CD4-positive, alpha-beta memory T cell (primary cell): ENCODE measurements around the gene AOPEP. TPM values are rescaled to one million over a fixed set of nuclear protein-coding genes. Genes with fewer than 3 reads are reported as not detected.
A peak's percentile ranks its signal among the peaks of the same experiment; 100 is the strongest.

ENCODE experiments used
- CTCF ChIA-PET: fragments of 350-600 bp; sonication (Branson Sonifier 250); formaldehyde crosslinking; loops from one replicate; lab custom pipeline; 2021; ENCODE audit warnings: inconsistent platforms; ENCODE audit not compliant: partially characterized antibody; lab: Charles Lee
- POLR2A ChIA-PET: fragments of 350-600 bp; sonication (Branson Sonifier 250); formaldehyde crosslinking; loops from one replicate; lab custom pipeline; 2021; ENCODE audit not compliant: partially characterized antibody; lab: Charles Lee
- DNase-seq, 5 donors: peaks; one replicate each; pipeline versions ENCODE4 v3.0.0 to v3.0.0-alpha.2; 2020 to 2022; ENCODE audit warnings: mixed read lengths in 1 of 5
- H3K27ac ChIP-seq: one replicate; pipeline ENCODE4 v1.7.0; 2013; ENCODE audit warnings: low read depth, low read length
- H3K27me3 ChIP-seq: 2 replicates; pipeline ENCODE4 v1.7.0; 2013; ENCODE audit warnings: mild to moderate bottlenecking, low read length, moderate library complexity; ENCODE audit not compliant: insufficient read depth
- H3K36me3 ChIP-seq: 2 replicates; pipeline ENCODE4 v1.7.0; 2013; ENCODE audit warnings: mild to moderate bottlenecking, low read length, moderate library complexity; ENCODE audit not compliant: insufficient read depth
- H3K4me1 ChIP-seq: 2 replicates; pipeline ENCODE4 v1.7.0; 2013; ENCODE audit warnings: mild to moderate bottlenecking, low read length, moderate library complexity; ENCODE audit not compliant: insufficient read depth
- H3K4me3 ChIP-seq, 2 donors: one replicate each; pipeline ENCODE4 v1.7.0; 2013; ENCODE audit warnings: low read length in 2 of 2, mild to moderate bottlenecking in 1 of 2
- H3K9me3 ChIP-seq, 2 donors: one replicate each; pipeline ENCODE4 v1.7.0; 2013; ENCODE audit warnings: low read length in 2 of 2, control low read depth in 1 of 2; ENCODE audit not compliant: control insufficient read depth in 1 of 2
- H3K27ac Mint-ChIP-seq, 7 donors: one replicate each; pipeline ENCODE4 v1.8.0; 2020 to 2021; ENCODE audit warnings: mixed read lengths in 7 of 7, mild to moderate bottlenecking in 6 of 7, inconsistent platforms in 3 of 7, moderate library complexity in 3 of 7
- H3K27me3 Mint-ChIP-seq, 2 donors: one replicate each; pipeline ENCODE4 v1.8.0; 2020 to 2021; ENCODE audit warnings: mixed read lengths in 2 of 2
- H3K36me3 Mint-ChIP-seq, 2 donors: one replicate each; pipeline ENCODE4 v1.8.0; 2020 to 2021; ENCODE audit warnings: mixed read lengths in 2 of 2, inconsistent platforms in 1 of 2, mild to moderate bottlenecking in 1 of 2
- H3K4me1 Mint-ChIP-seq, 4 donors: one replicate each; pipeline ENCODE4 v1.8.0; 2020 to 2021; ENCODE audit warnings: mixed read lengths in 4 of 4, mild to moderate bottlenecking in 1 of 4
- H3K4me3 Mint-ChIP-seq, 8 donors: one replicate each; pipeline ENCODE4 v1.8.0; 2020 to 2021; ENCODE audit warnings: mixed read lengths in 8 of 8, mild to moderate bottlenecking in 7 of 8, moderate library complexity in 6 of 8, inconsistent platforms in 3 of 8
- H3K9me3 Mint-ChIP-seq, 8 donors: one replicate each; pipeline ENCODE4 v1.8.0; 2020 to 2021; ENCODE audit warnings: mixed read lengths in 8 of 8, mild to moderate bottlenecking in 5 of 8, inconsistent platforms in 3 of 8, moderate library complexity in 1 of 8
- intact Hi-C: fragments of 100-400 bp; cut with micrococcal nuclease; formaldehyde crosslinking; loops from one replicate; pipeline ENCODE4 v1.15.1; 2023
- polyA plus RNA-seq, 2 donors: library from polyadenylated mRNA; unstranded; fragments of 300-500 nt; fragmentation: Illumina TruSeq; gene quantifications; one replicate each; pipeline ENCODE4 v1.2.3, GENCODE V29; 2021
- total RNA-seq, 2 experiments: library from RNA; stranded (reverse); gene quantifications; one replicate each; pipeline ENCODE4 v1.2.3, GENCODE V29; 2021

Gene AOPEP
- total and polyA plus RNA-seq, 4 experiments from 2014 or later = 3.1 to 11.7 (median 7.6) TPM

- H3K4me1 Mint-ChIP-seq = peaks cover 34 to 53% (median 43%) of the 10 kb centered on the region in 4 donors
- peak overlapping the region; percentile 18 for H3K27ac ChIP-seq
- CTCF ChIA-PET = interaction anchor here (0.7 to 1.9 kb wide), 5 partner anchors 10 to 270 kb away, joined by 3 to 6 read pairs (median 3); no protein-coding TSS in a partner anchor
- H3K4me3 ChIP-seq = peak overlapping the region in 1 of 2 donors; percentile 22
- H3K9me3 ChIP-seq = no peaks in the 10 kb centered on the region
- peak; percentile 78 to 87 (median 84) for DNase-seq
- H3K36me3 Mint-ChIP-seq = peaks cover 0 to 5% of the 10 kb centered on the region in 2 donors
- intact Hi-C loops = loop anchor here (1.0 to 2.0 kb wide), 2 partner anchors 10 to 134 kb away; partner anchors contain the start of gene AOPEP
- H3K27ac Mint-ChIP-seq = peak overlapping the region; percentile 82 to 98 (median 94)
- POLR2A ChIA-PET = interaction anchor here (0.7 to 3.4 kb wide), 5 partner anchors 10 to 135 kb away, joined by 3 to 46 read pairs (median 3); partner anchors contain the start of gene AOPEP
- H3K9me3 Mint-ChIP-seq = peaks cover 0 to 4% (median 0%) of the 10 kb centered on the region in 8 donors
- H3K4me3 Mint-ChIP-seq = peak overlapping the region; percentile 32 to 90 (median 80)
- H3K4me1 ChIP-seq = peaks cover 35% of the 10 kb centered on the region
- H3K36me3 ChIP-seq = no peaks in the 10 kb centered on the region
- no peaks in the 10 kb centered on the region for H3K27me3 Mint-ChIP-seq
- no peaks in the 10 kb centered on the region for H3K27me3 ChIP-seq
These were observed 134.4 kb downstream of the AOPEP start for GRCh38 chr9:94860678-94861588.

DNA sequence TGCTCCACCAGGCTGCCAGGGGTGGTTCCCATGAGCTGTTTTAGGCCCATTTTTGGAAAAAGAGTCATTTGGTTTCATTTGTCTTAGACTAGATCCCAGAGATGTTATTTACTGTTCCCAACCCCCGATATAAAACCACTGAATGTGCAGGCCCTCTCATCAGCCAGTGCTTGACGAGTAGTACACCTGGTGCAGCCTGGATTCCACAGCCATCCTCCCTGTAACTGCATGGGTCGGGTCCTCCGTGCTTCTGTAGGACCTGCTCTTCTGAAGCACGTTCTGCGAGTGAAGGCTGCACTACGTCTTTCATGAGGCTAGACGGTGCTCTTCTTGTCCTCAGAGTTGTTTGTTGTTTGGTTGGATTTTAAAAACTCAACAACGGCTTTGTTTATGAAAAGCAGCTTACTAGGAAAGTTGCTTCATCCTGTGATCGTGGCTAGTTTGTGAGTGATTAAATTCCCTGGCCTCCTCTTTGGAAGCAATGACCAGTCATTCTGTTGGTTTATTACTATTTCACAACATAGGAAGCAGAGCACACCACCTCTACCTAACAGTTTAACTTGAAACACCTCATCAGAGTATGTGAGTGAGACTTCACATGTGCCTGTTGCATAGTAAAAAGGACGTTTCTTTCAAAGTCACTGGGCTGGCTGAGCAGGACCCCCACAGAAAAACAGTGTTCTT, 135.2 kb downstream of the AOPEP start:
- peak overlapping the region; percentile 32 to 90 (median 80) for H3K4me3 Mint-ChIP-seq
- intact Hi-C loops = loop anchor here (1.0 to 2.0 kb wide), 2 partner anchors 10 to 135 kb away; partner anchors contain the start of gene AOPEP
- H3K4me1 Mint-ChIP-seq = peaks cover 34 to 53% (median 43%) of the 10 kb centered on the region in 4 donors
- ChIA-PET CTCF (interaction anchor here (1.3 to 1.9 kb wide), 4 partner anchors 10 to 269 kb away, joined by 3 to 6 read pairs (median 4); no protein-coding TSS in a partner anchor), POLR2A (interaction anchor here (0.7 to 3.4 kb wide), 5 partner anchors 9 to 135 kb away, joined by 3 to 46 read pairs (median 3); partner anchors contain the start of gene AOPEP)
- Histone ChIP-seq H3K27ac (no peak overlapping the region), H3K27me3 (no peaks in the 10 kb centered on the region), H3K9me3 (no peaks in the 10 kb centered on the region), H3K36me3 (no peaks in the 10 kb centered on the region), H3K4me1 (peaks cover 35% of the 10 kb centered on the region), H3K4me3 (peak overlapping the region in 1 of 2 donors; percentile 22)
- peaks cover 0 to 5% of the 10 kb centered on the region in 2 donors for H3K36me3 Mint-ChIP-seq
- H3K27me3 Mint-ChIP-seq = no peaks in the 10 kb centered on the region
- peak in 1 of 5 donors; percentile 42 for DNase-seq
- peaks cover 0 to 4% (median 0%) of the 10 kb centered on the region in 8 donors for H3K9me3 Mint-ChIP-seq
- H3K27ac Mint-ChIP-seq = peak overlapping the region; percentile 82 to 98 (median 94)

GRCh38 chr9:94864196-94864595, 137.7 kb downstream of the AOPEP start:
- H3K4me3 ChIP-seq = no peak overlapping the region
- H3K36me3 ChIP-seq = no peaks in the 10 kb centered on the region
- no peak for DNase-seq
- Mint-ChIP-seq H3K4me3 (no peak overlapping the region), H3K4me1 (peaks cover 37 to 52% (median 45%) of the 10 kb centered on the region in 4 donors), H3K27me3 (no peaks in the 10 kb centered on the region), H3K9me3 (no peaks in the 10 kb centered on the region), H3K27ac (no peak overlapping the region), H3K36me3 (no peaks in the 10 kb centered on the region)
- intact Hi-C loops = no loop called here
- no peaks in the 10 kb centered on the region for H3K27me3 ChIP-seq
- H3K27ac ChIP-seq = no peak overlapping the region
- H3K4me1 ChIP-seq = peaks cover 31% of the 10 kb centered on the region
- no peaks in the 10 kb centered on the region for H3K9me3 ChIP-seq
- ChIA-PET POLR2A (interaction anchor here (1.2 kb wide), 1 partner anchor 15 kb away, joined by 3 read pairs; no protein-coding TSS in a partner anchor), CTCF (no interaction called here)

DNA sequence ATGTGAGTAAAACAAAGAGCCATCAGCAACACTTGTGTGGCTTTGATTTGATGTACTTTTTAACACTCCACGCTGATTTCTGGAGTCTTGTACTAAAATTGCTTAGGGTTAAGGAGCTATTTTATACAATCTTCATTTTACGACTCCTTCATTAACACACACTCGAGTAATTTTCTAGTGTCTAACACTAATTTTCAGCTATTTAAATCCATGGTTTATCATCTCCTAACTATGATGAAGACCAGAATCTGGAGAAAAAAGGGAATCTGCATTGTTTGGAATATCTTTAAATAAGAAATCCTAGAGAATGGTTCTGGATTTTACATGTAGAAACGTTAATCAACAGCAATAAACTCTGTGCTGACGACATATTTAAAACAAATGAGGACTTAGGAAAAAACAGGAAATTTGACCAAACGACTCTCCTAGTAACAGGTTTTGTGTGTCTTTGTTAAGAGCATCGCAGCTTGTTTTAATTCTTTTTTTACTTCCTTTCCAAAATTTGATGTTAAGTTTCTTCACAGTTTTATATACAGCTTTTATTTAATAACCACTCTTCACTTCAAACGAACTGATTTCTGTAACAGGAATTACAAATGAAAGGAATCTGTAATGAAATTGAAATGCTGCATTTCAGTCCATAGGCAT, 138.5 kb downstream of the AOPEP start:
- Histone ChIP-seq H3K36me3 (no peaks in the 10 kb centered on the region), H3K4me1 (peaks cover 35% of the 10 kb centered on the region), H3K9me3 (no peaks in the 10 kb centered on the region), H3K27ac (no peak overlapping the region), H3K27me3 (no peaks in the 10 kb centered on the region), H3K4me3 (no peak overlapping the region)
- no peaks in the 10 kb centered on the region for H3K27me3 Mint-ChIP-seq
- no peak for DNase-seq
- H3K4me1 Mint-ChIP-seq = peaks cover 34 to 52% (median 45%) of the 10 kb centered on the region in 4 donors
- no peak overlapping the region for H3K27ac Mint-ChIP-seq
- CTCF ChIA-PET = interaction anchor here (0.7 kb wide), 1 partner anchor 9 kb away, joined by 3 read pairs; no protein-coding TSS in a partner anchor
- H3K4me3 Mint-ChIP-seq = no peak overlapping the region
- POLR2A ChIA-PET = no interaction called here
- H3K9me3 Mint-ChIP-seq = no peaks in the 10 kb centered on the region
- intact Hi-C loops = no loop called here
- no peaks in the 10 kb centered on the region for H3K36me3 Mint-ChIP-seq

- Mint-ChIP-seq H3K36me3 (peaks cover 0 to under 1% of the 10 kb centered on the region in 2 donors), H3K9me3 (no peaks in the 10 kb centered on the region), H3K4me1 (peaks cover 33 to 52% (median 44%) of the 10 kb centered on the region in 4 donors), H3K27me3 (no peaks in the 10 kb centered on the region), H3K27ac (peak overlapping the region in 1 of 7 donors; percentile 47), H3K4me3 (no peak overlapping the region)
- CTCF ChIA-PET = interaction anchor here (0.8 kb wide), 1 partner anchor 197 kb away, joined by 3 read pairs; no protein-coding TSS in a partner anchor
- peaks cover 35% of the 10 kb centered on the region for H3K4me1 ChIP-seq
- no peak overlapping the region for H3K4me3 ChIP-seq
- H3K36me3 ChIP-seq = no peaks in the 10 kb centered on the region
- no peak for DNase-seq
- no peaks in the 10 kb centered on the region for H3K27me3 ChIP-seq
- POLR2A ChIA-PET = no interaction called here
- no peaks in the 10 kb centered on the region for H3K9me3 ChIP-seq
- intact Hi-C loops = no loop called here
- H3K27ac ChIP-seq = no peak overlapping the region
These were observed 139.3 kb downstream of the AOPEP start for GRCh38 chr9:94865582-94866452.

GRCh38 chr9:94866770-94867169, 140.3 kb downstream of the AOPEP start:
- Mint-ChIP-seq H3K4me3 (no peak overlapping the region), H3K9me3 (no peaks in the 10 kb centered on the region), H3K27me3 (no peaks in the 10 kb centered on the region), H3K4me1 (peaks cover 32 to 52% (median 43%) of the 10 kb centered on the region in 4 donors), H3K36me3 (peaks cover 0 to 3% of the 10 kb centered on the region in 2 donors), H3K27ac (no peak overlapping the region)
- H3K4me3 ChIP-seq = no peak overlapping the region
- intact Hi-C loops = no loop called here
- ChIA-PET CTCF (interaction anchor here (0.8 kb wide), 1 partner anchor 198 kb away, joined by 3 read pairs; no protein-coding TSS in a partner anchor), POLR2A (interaction anchor here (0.5 kb wide), 1 partner anchor 21 kb away, joined by 4 read pairs; no protein-coding TSS in a partner anchor)
- no peaks in the 10 kb centered on the region for H3K36me3 ChIP-seq
- DNase-seq = no peak
- H3K27me3 ChIP-seq = no peaks in the 10 kb centered on the region
- H3K27ac ChIP-seq = no peak overlapping the region
- peaks cover 35% of the 10 kb centered on the region for H3K4me1 ChIP-seq
- no peaks in the 10 kb centered on the region for H3K9me3 ChIP-seq
